GM21619 (cell line): ENCODE measurements around the gene CAMKV.
"Not testable (repeated sequence)": the region's sequence is repeated elsewhere in the genome, so short reads cannot be mapped to it uniquely, and the experiment has no call there.

ENCODE experiments used
- ATAC-seq: cut with Tn5 transposase; IDR thresholded peaks from one replicate; pipeline ENCODE4 v1.9.1; 2021; ENCODE audit not compliant: unreplicated experiment

CAMKV gene

DNA sequence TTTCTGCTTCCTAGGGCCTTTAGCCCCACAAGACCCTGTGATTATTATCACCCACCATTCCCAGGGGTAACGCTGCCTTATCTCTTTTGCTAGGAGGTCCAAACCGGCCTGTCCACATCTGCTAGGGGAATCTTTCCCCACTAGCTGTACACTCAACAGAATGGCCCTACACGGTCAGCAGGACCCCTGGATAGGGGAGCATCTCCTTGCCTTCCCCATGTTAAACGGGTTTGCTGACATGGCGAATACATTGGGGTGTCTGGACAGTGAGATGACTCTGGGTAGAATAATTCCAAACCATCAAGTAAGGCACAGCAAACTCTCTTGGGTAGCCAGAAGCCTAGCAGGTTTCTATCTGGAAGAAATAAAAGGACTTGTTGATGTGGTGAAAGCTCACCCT is 14.0 kb downstream of the CAMKV start:
- no peak for ATAC-seq

DNA sequence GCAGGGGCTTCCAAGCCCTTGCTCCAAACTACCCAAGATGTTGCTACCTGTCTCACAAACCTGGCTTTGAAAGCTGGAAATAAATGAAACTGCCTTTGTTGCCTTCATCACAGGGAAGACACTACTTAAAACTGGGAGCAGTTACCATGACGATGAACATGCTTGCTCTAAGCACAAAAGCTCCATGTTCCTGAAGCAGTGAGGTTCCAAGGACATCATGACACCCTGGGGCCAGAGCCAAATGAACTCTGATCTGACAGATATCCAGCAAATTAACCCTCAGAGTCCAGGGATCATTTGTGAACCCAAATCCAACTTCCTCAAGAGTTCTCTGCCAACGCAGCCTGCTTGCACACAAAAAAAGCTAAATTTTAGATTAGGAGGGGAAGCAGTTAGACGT is 24.0 kb downstream of the CAMKV start:
- no peak for ATAC-seq

DNA sequence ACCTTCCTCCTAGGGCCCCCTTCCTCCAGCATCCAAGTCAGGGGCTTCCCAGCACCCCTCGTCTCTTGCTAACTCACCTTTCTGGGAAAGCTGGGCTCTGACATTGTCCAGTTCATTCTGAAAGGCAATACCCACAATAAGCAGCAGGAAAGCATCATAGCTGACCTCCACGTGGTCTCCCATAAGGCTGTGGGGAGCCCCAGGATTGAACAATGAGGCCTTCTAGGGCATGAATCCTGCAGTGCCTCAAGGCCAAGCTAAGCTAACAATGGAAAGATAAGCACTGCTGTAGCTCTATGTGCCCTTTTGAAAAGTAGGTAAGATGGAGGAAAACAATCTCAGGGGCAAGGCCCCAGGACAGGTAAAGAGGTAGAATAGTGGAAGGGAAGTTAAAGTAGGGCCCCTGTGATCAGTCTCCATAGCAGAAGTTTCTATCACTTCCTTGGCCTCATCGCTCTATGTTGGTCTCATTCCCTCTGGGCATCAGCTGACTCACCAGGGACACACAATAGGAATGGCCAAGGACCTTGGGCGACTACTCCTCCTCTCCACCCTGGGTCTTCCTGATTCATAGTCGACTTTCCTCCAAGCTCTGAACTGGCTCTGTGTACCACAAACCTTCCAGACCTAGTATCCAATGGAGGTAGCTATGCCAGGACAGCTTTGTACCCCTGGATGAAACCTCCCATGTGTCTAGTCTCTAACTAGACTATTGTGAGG is 25.1 kb downstream of the CAMKV start:
- no peak for ATAC-seq

DNA sequence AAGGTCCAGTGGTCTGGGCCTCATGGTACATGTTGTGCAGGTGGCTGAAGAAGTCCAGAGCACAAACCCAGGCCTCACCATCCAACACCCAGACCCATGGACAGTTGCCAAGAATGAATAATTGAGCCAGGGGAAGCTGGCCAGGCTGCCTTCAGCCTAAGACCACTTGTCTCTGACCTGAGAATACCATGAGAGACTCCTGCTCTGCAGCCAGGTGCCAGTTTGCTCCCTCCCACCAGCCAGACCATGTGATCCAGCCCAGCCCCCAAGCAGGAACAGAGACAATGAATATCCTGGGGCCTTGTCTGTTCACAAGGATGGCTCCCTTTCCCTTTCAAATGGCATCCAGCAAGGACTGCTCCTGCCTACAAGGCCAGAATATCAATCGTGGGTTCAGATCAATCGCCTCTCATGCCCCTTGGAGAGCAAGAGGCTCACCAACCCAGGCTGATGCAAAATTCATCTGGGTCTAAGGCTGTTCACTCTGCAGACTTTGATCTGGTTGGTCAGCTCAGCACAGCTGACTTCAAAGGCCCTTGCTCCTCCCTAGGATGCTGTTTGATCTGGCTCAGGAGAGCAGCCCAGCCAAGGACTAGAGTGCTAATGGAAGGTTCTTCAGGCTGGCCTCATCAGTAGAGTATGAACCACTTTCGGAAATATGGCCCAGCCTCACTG is 26.7 kb downstream of the CAMKV start:
- ATAC-seq = no peak

DNA sequence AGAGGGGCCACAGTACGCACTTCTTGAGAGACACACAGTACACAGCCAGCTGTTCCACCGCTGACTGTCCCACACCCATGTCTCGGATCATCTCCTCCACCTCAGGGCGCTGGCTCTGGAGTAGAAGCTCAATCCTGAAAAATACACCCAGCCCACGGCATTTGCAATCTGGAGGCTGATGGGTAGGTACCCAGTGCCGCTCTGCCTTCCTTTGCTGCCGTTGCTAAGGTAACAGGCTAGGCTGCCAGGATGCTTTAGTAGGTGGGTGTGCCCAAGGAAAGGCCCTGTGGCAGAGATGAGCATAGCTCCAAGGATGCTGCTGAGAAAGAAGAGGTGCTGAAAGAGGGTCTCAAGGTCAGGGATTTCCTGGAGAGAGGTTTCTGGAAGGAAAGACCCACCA is 27.9 kb downstream of the CAMKV start:
- ATAC-seq = no peak

DNA sequence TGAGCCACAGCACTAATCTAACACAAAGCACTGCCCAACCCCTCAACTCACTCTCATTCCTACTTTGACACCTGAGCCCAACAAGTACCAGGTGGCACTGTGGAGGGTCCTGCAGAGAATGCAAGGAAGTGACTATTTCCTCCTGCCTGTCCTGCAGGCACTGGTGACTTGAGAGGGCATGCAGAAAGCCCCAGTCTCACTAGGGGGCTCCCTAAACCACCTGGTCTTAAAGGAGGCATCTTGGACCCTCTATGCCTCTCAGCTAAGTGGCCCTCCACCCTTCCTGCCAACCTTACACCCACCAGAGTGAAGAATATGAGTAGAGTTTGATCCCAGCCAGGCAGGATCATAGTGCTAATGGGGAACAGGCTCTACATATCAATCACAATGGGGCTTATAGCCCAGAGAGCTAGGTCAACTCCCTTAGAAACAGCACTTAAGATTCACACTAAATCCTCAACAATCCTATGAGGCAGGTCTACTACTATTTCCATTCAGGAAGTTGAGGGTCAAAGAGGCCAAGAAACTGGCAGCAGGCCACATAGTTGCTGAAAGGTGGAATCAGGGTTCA is 28.5 kb downstream of the CAMKV start:
- ATAC-seq = no peak

DNA sequence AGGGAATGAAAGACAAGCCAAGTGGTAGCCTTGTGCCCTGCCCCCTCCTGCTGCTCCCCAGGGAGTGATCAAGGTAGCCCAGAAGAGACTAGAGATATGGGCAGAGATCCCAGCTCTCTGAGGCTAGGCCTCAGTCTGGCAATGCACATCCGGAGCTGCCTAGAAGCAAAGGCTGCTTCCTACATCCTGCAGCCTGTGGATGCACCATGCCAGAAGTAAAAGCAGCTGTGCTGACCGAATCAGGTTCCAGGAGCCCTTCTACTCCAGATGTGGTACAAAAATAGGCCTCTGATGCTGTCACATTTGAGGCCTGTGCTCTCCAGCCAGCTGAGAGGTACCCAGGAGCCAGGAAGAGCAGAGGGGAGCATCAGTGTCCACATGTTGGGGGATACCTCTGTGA is 29.3 kb downstream of the CAMKV start:
- no peak for ATAC-seq

DNA sequence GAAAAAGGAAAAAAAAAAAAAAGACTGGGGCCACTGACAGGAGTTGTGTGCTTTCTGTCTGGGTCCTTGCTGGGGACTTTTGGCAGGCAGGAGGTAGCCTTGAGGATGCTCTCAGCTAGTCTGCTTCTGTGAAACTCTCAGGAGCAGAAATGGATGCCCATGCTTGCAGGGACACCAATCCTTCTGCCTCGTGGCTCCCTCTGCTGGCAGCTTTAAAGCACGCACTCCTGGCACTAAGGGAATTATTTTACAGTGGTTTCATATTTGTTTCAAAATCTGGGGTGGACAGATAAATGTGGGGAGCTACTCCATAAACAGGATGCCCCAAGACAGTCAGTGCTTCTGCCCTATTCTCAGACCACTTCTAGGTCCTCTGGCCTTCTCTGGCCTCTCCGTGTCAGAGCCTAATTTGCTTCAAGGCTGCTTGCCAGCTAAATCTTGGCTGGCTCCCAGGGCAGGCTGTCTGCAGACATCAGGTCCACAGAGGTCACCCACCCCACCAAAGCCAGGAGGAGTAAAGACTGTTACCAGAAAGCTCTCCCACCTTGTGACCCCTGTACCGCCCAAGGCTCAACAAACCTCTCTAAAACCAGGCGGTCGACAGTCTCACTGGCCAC is 30.4 kb downstream of the CAMKV start:
- no peak for ATAC-seq

DNA sequence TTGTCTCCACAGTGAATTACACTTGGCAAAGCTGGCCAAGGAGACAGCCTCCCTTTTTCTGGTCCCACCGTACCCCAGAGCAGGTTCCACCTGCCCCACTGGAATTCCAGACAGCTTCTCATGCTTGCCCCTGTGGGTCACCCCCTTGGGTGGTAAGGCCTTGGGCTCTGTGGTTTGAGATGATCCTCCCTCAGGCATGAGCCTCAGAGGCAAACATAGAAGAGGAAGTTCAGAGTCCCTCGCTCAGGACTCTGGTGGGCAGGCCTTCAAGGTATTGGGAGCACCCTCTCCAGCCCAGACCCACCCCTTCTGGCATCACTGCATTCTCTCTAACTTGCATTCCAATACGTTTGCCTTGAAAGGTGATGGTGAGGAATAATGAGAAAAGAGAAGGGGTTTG is 38.4 kb downstream of the CAMKV start:
- no peak for ATAC-seq

DNA sequence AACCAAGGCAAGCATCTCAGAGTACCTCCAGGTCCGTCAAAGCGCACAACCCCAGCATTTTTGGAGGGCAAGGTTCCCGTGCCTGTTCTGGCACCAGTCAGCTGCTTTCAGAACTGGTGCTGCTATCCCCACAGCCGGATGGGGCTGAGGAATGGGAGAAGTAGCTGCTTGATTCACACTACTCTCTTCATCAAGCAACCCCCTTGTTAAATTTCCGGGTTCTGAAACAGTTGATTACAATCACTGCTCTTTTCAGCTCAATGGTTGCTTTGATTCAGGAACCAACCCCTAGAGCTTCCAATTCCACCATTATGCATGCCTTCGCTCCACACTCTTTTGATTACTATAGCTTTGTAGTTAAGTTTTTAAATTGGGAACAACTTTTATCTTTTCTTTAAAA is 43.7 kb downstream of the CAMKV start:
- no peak for ATAC-seq

DNA sequence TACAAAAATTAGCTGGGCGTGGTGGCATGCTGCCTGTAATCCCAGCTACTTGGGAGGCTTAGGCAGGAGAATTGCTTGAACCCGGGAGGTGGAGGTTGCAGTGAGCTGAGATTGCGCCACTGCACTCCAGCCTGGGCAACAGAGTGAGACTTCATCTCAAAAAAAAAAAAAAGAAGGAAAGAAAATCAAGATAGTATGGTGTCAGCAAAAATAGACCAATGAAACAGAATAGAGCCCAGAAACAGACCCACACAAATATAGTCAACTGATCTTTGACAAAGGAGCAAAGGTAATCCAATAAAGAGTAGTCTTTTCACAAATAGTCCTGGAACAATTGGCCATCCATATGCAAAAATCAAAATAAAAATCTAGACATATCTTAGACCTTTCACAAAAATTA is 46.6 kb downstream of the CAMKV start:
- ATAC-seq = not testable (repeated sequence)

DNA sequence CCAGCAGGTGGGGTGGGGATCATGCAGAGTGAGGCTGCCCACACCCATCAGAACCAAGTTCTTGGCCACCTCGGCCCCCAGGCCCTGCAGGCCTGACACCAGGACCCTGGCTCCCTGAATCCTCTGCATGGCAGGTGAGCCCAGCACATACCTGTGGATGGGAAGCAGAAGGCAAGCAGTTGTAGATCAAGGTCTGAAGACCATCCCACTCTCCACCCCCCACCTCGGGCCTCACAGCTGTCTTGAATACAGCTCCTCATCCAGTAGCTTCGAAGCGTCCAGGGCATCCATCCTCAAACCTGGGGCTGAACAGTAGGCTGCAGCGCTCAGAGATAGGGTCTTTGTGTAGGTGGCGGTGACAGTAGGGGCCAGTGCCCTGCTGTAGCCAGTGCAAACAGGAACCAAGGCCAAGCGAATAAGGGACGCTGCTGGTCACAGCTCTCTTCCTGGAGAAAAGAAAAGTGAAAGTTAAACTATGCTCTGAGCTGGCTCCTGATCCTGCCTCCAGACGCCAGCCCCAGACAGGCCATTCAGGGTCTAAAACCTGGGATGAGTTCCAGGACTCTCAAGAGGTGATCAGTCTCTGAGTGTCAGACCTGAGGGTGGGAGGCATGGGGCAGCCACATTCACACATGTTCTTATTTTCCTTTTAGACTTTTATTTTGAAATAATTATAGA is 56.1 kb downstream of the CAMKV start, which contains the start of gene UBA7:
Gene UBA7 (minus strand): TSS at position 457 of the 678 bp plus-strand sequence. CDS start 166 bp downstream, at position 291.
- peak; percentile 77 for ATAC-seq

DNA sequence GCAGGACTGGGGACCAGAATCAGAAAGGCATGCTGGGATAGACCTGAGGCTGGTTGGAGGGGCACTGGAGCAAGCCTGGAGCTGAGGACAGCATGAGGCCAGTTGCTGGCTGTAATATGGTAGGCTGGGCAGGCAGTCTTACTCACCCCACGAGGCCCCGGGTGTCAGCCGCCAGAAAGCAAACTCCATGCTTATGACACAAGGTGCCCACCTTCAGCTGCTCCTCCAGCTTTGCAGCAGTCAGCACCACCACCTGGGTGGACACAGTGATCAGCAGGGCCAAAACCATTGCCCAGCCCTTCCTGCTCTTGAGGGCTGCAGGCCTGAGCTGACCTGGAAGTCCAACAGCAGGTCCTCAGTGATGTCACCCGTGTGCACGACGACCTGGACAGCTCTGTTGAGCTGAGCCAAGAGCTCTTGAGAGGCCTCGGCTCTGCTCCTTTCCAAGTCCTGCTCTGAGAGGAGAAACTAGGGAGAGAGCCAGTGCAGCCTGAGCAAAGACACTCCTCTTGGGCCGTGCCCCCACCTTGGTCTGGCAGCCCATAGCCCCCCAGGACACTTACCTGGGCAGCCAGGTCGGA is 56.7 kb downstream of the CAMKV start:
- ATAC-seq = no peak
